Measurements from ENCODE around the gene TBX21.

Gene TBX21

DNA sequence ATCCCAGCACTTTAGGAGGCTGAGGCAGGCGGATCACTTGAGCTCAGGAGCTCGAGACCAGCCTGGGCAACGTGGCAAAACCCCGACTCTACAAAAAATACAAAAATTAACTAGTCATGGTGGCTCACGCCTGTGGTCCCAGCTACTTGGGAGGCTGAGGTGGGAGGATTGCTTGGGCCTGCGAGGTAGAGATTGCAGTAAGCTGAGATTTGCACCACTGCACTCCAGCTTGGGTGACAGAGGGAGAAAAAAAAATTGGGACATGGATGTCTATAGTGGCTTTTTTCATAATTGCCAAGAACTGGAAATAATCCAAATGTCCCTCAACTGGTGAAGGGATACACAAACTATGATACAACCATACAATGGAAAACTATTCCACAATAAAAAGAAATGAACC, 59.9 kb downstream of the TBX21 start:
- no peak overlapping the region for H3K23ac ChIP-seq (ENCODE audit: low read length)
- no peak overlapping the region for H3K4me2 ChIP-seq (ENCODE audit: low read length)
- H3K36me3 ChIP-seq (ENCODE audit: control insufficient read depth, insufficient read depth, low read length): no peaks in the 10 kb centered on the region
- H3K4ac ChIP-seq (ENCODE audit: low read depth, low read length): no peak overlapping the region
- no peak for DNase-seq
- H3K27me3 ChIP-seq (ENCODE audit: insufficient read depth, low read length, poor library complexity): peaks cover 14% of the 10 kb centered on the region
- no peaks in the 10 kb centered on the region for H3K79me2 ChIP-seq (ENCODE audit: control insufficient read depth, insufficient read depth, low read length)
- no peak overlapping the region for H2BK5ac ChIP-seq (ENCODE audit: low read length)
- no peak overlapping the region for H2BK120ac ChIP-seq (ENCODE audit: low read depth, low read length)
- no peaks in the 10 kb centered on the region for H3K4me1 ChIP-seq (ENCODE audit: control insufficient read depth, low read depth, low read length)
- H4K5ac ChIP-seq (ENCODE audit: low read length): no peak overlapping the region
- no peaks in the 10 kb centered on the region for H3K79me1 ChIP-seq (ENCODE audit: low read length)
- no peak overlapping the region for H2BK15ac ChIP-seq (replicated peaks; ENCODE audit: low read depth)
- no peak overlapping the region for H3K18ac ChIP-seq (ENCODE audit: low read length)
- no peak overlapping the region for H3K27ac ChIP-seq (ENCODE audit: low read depth, low read length)
- H4K8ac ChIP-seq (ENCODE audit: low read depth, low read length): no peak overlapping the region
- H3K4me3 ChIP-seq (ENCODE audit: low read length): no peak overlapping the region
- H2AK5ac ChIP-seq (ENCODE audit: low read length): no peak overlapping the region
- H3K56ac ChIP-seq (ENCODE audit: low read length): no peak overlapping the region
- no CpG with 5 or more reads among the region's 6 CpGs for WGBS (ENCODE audit: extremely low coverage, insufficient coverage, low lambda C conversion rate)
- H3K9ac ChIP-seq (ENCODE audit: low read length): no peak overlapping the region

Data from mesendoderm (in vitro differentiated cells).